Nephron (organoid): ENCODE results near the gene PRR35.

ENCODE experiments used
- H3K27ac Mint-ChIP-seq, 3 experiments: 2 replicates each; pipeline ENCODE4 v1.8.0; 2020; ENCODE audit warnings: mixed read lengths in 3 of 3, mild to moderate bottlenecking in 2 of 3, moderate library complexity in 1 of 3
- H3K27me3 Mint-ChIP-seq: 2 replicates; pipeline ENCODE4 v1.8.0; 2021; ENCODE audit warnings: low read depth, mild to moderate bottlenecking, moderate library complexity, mixed read lengths
- H3K36me3 Mint-ChIP-seq: 2 replicates; pipeline ENCODE4 v1.8.0; 2020; ENCODE audit warnings: low read depth, mixed read lengths
- H3K4me1 Mint-ChIP-seq: 2 replicates; pipeline ENCODE4 v1.8.0; 2020; ENCODE audit warnings: mixed read lengths
- H3K4me3 Mint-ChIP-seq, 3 experiments: 2 replicates each; pipeline ENCODE4 v1.8.0; 2020; ENCODE audit warnings: mild to moderate bottlenecking in 3 of 3, mixed read lengths in 3 of 3, moderate library complexity in 2 of 3
- H3K9me3 Mint-ChIP-seq: 2 replicates; pipeline ENCODE4 v1.8.0; 2020; ENCODE audit warnings: mixed read lengths
- TF ChIP-seq, protein P1 (sequence below), 3 experiments: fragments of 200-600 bp; sonication (generic); IDR thresholded peaks; one replicate each; pipeline ENCODE4 v1.5.0; 2021; ENCODE audit warnings: antibody characterized with exemption in 3 of 3; ENCODE audit not compliant: unreplicated experiment in 3 of 3

Gene PRR35

GRCh38 chr16:583470-583814, 23.2 kb downstream of the PRR35 start:
- Mint-ChIP-seq H3K4me1 (peaks cover 16% of the 10 kb centered on the region), H3K27me3 (peaks cover 4% of the 10 kb centered on the region), H3K27ac (no peak overlapping the region), H3K9me3 (no peaks in the 10 kb centered on the region), H3K36me3 (no peaks in the 10 kb centered on the region), H3K4me3 (no peak overlapping the region)
- TF ChIP-seq, protein P1, sequence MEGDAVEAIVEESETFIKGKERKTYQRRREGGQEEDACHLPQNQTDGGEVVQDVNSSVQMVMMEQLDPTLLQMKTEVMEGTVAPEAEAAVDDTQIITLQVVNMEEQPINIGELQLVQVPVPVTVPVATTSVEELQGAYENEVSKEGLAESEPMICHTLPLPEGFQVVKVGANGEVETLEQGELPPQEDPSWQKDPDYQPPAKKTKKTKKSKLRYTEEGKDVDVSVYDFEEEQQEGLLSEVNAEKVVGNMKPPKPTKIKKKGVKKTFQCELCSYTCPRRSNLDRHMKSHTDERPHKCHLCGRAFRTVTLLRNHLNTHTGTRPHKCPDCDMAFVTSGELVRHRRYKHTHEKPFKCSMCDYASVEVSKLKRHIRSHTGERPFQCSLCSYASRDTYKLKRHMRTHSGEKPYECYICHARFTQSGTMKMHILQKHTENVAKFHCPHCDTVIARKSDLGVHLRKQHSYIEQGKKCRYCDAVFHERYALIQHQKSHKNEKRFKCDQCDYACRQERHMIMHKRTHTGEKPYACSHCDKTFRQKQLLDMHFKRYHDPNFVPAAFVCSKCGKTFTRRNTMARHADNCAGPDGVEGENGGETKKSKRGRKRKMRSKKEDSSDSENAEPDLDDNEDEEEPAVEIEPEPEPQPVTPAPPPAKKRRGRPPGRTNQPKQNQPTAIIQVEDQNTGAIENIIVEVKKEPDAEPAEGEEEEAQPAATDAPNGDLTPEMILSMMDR (IDR thresholded peaks at IDR 0.05; ENCODE audit: unreplicated experiment in 3 of 3) = no peak

- no peaks in the 10 kb centered on the region for H3K36me3 Mint-ChIP-seq
- H3K27me3 Mint-ChIP-seq = peaks cover 4% of the 10 kb centered on the region
- TF ChIP-seq, protein P1 (IDR thresholded peaks at IDR 0.05; ENCODE audit: unreplicated experiment in 3 of 3) = no peak
- H3K4me3 Mint-ChIP-seq = no peak overlapping the region
- no peaks in the 10 kb centered on the region for H3K9me3 Mint-ChIP-seq
- H3K4me1 Mint-ChIP-seq = peaks cover 16% of the 10 kb centered on the region
- H3K27ac Mint-ChIP-seq = no peak overlapping the region
Observed at GRCh38 chr16:583815-584591, 23.8 kb downstream of the PRR35 start.

GRCh38 chr16:585351-585750, 25.2 kb downstream of the PRR35 start:
- peaks cover 16% of the 10 kb centered on the region for H3K4me1 Mint-ChIP-seq
- H3K27me3 Mint-ChIP-seq = peaks cover 4% of the 10 kb centered on the region
- peak overlapping the region in 2 of 3 experiments; percentile 16 to 46 for H3K4me3 Mint-ChIP-seq
- TF ChIP-seq, protein P1 (IDR thresholded peaks at IDR 0.05; ENCODE audit: unreplicated experiment in 3 of 3) = no peak
- no peaks in the 10 kb centered on the region for H3K36me3 Mint-ChIP-seq
- no peaks in the 10 kb centered on the region for H3K9me3 Mint-ChIP-seq
- peak overlapping the region in 2 of 3 experiments; percentile 25 to 40 for H3K27ac Mint-ChIP-seq

GRCh38 chr16:586047-586644, 26.0 kb downstream of the PRR35 start:
- H3K27me3 Mint-ChIP-seq = peaks cover 7% of the 10 kb centered on the region
- TF ChIP-seq, protein P1 (IDR thresholded peaks at IDR 0.05; ENCODE audit: unreplicated experiment in 3 of 3) = no peak
- H3K4me1 Mint-ChIP-seq = peaks cover 23% of the 10 kb centered on the region
- H3K36me3 Mint-ChIP-seq = no peaks in the 10 kb centered on the region
- H3K4me3 Mint-ChIP-seq = peak overlapping the region; percentile 16 to 46 (median 29)
- no peaks in the 10 kb centered on the region for H3K9me3 Mint-ChIP-seq
- H3K27ac Mint-ChIP-seq = peak overlapping the region in 1 of 3 experiments; percentile 40

DNA sequence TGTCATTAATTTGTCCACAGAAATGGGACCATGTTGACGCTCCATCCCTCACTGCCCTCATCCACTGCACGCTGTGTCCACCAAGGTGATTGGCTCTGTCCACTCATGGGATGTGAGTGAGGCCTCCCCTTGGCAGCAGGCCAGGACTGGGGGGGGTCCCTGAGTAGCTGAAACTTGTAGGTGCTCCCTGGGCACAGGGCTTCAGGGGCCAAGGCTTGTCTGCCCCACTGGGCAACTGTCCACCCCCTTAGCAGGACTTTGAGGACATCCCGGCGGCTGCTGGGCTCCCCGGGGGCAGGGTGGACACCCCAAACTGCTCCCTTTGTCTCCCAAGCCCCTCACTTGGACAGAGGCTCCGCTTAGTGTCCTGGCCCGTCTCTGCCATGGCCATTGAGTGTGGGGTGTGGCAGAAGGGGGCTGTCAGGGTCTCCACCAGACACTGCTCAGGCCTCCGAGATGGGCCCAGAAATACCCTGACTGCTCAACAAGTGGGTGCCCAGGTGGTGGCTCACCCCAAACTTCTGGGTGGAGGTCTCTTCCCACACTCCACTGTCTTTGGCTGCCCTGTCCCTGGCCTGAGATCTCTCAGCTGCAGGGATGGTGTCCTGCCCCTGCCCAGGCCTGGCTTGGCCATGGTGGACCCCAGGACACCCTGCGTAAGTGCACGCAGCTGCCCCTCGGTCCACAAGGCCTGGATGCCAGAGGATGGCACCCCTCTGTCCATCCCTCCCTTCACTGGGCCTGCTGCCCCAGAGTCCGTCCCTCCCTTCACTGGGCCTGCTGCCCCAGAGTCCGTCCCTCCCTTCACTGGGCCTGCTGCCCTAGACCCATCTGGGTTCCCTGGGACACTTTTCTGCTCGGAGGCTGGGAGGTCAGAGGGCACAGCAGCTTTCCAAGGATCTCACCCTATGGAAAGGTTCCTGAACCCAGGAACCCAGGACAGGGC, 26.7 kb downstream of the PRR35 start:
- Mint-ChIP-seq H3K4me3 (peak overlapping the region; percentile 94 to 99 (median 97)), H3K9me3 (no peaks in the 10 kb centered on the region), H3K27me3 (peaks cover 8% of the 10 kb centered on the region), H3K36me3 (no peaks in the 10 kb centered on the region), H3K27ac (peak overlapping the region; percentile 93 to 100 (median 98)), H3K4me1 (peaks cover 25% of the 10 kb centered on the region)
- TF ChIP-seq, protein P1 (IDR thresholded peaks at IDR 0.05; ENCODE audit: unreplicated experiment in 3 of 3) = no peak
